ENCODE measurements around the gene SCRT2.
"Not testable (repeated sequence)": the region's sequence is repeated elsewhere in the genome, so short reads cannot be mapped to it uniquely, and the experiment has no call there.

Gene SCRT2

DNA sequence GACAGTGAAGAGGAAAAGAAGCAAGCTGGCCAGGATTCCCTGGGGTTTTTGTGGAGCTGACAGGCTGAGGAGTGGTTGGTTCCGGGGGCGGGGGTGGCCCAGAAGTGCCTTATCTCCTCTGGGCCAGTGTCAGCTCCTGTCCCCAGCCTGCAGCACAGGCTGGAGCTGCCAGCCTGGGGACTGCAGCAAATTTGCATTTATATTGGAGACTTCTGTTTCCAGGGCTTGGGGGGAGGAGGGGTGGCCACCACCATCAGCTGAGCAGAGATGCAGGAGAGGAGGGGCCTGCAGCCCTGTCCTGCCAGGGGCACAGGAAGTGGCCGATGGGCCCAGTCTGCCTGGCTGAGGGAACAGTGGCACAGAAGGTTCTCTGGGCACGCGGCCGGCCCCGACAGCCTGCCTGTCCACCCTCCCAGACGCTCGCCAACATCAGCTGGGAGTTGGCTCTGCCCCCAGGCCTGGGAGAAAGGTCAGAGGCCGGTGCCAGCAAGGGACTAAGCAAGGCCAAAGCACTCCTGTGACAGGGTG is 24.3 kb upstream of the SCRT2 start:
- no peak for DNase-seq

- DNase-seq: no peak
Measured at GRCh38 chr20:699342-699741, 23.7 kb upstream of the SCRT2 start.

- DNase-seq: no peak
Measured at GRCh38 chr20:698276-698675, 22.7 kb upstream of the SCRT2 start.

- DNase-seq: no peak
Measured at GRCh38 chr20:697826-698225, 22.2 kb upstream of the SCRT2 start.

GRCh38 chr20:695165-695866 is 19.7 kb upstream of the SCRT2 start:
- no peak for DNase-seq

DNA sequence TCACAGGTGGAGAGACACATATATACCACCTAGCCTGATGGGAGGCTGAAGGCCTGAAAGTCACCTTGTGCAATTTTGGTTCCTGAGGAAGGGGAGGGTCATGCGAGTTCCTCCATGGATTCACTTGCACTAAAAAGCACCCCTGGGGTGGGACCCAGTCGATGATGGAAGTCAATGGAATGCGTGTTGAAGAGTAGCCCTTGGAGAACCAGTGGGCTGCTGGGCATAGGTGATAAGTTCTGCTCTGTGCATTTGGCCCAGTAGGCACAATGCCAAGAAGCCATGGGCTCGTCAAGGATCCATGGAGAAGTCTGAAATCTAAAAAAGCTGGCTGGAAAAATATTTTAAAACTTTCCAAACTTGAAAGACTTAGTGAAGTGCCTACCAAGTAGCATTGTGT is 18.9 kb upstream of the SCRT2 start:
- no peak for DNase-seq

GRCh38 chr20:693786-694185 is 18.2 kb upstream of the SCRT2 start:
- not testable (repeated sequence) for DNase-seq

- DNase-seq: no peak
Measured at GRCh38 chr20:692044-692443, 16.4 kb upstream of the SCRT2 start.

- DNase-seq: no peak
Measured at GRCh38 chr20:689947-690346, 14.3 kb upstream of the SCRT2 start.

DNA sequence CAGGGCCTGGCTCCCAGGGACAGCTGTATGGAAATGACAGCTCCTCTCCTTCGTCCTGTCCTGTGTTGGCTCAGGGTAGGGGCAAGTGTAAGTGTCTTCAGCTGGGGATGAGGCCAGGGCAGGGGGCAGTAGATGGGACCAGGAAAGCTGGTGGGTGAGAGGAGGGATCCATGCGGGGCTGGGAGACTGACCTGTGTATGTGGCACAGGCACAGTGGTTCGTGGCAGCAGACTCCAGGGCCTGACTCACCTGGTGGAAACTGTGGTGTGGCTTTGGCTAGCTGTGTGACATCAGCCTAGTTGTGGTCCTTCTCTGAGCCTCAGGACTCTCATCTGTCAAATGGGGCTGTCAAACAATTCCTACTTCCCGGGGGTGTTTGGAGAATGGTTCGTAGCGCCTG is 13.7 kb upstream of the SCRT2 start:
- DNase-seq: no peak

- no peak for DNase-seq
Measured at GRCh38 chr20:688809-689212, 13.2 kb upstream of the SCRT2 start.

- no peak for DNase-seq
Measured at GRCh38 chr20:687468-688203, 12.0 kb upstream of the SCRT2 start.

DNA sequence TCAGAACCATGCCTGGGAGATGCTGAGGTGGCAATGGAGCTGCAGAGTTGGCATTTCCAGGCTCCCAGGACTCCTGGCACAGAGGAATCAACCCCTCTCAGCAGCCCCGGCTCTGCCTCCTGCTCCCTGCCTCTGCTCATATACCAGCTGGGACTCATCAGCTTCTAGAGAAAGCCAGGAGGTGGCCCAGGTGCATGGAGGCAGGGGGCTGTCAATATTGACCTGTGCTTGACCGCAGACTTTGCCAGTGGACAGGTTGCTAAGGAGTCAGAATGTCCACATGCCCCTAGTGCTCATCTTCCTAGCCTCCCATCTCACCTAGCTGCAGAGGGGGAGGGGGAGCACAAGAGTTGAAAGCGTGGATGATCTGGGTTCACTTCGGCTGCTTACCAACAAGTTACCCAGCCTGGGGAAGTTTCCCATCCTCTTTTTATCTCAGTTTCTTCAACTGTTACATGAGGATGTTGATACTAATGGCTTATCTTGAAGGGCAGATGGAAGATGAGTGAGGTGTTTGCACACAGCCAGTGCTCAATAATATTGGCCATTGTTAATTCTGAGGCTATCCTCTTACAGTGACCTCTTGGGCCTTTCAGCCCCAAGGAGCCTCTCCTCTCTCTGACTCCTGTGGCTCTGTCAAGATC is 9.2 kb upstream of the SCRT2 start:
- no peak for DNase-seq

DNA sequence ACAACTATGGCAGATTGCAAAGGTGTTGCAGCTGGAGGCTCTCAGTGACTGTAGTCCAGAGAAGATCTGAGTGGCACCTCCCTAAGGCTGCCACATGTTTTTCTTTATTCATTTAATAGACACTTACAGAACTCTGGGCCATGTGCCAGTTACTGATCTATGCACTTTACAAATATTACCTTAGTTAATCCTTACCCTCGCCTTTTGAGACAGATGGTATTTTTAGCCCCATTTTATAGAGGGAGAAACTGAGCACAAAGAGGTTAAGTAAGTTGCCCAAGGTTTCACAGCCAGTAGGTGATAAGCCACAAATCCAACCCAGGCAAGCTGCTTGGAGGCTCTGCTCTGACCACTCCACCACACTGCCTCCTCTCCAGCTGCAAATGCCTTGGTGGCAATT is 6.5 kb upstream of the SCRT2 start:
- no peak for DNase-seq

DNA sequence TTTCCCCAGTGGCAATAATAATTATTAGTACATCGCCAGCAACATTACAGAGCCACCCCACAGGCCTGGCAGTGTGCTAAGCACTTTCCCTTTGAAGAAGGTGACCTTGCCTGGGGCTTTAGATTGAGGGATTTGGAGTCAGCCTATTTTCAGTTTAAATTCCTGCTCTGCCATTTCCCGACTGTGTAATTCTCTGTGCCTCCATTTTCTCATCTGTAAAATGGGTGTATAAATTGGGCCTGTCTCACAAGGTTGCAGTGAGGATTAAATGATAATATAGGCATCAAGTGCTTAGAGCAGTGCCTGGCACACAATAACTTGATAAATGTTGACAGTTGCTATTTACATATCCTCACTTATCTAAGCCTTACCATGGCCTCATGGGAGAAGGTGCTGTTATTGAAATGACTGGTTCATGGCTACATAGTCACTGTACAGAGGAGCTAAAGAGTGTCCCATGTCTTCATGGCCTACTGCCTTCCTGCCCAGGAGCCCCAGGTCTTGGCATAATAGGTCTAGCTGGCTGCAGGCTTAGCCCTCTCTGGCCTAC is 5.1 kb upstream of the SCRT2 start:
- no peak for DNase-seq

DNA sequence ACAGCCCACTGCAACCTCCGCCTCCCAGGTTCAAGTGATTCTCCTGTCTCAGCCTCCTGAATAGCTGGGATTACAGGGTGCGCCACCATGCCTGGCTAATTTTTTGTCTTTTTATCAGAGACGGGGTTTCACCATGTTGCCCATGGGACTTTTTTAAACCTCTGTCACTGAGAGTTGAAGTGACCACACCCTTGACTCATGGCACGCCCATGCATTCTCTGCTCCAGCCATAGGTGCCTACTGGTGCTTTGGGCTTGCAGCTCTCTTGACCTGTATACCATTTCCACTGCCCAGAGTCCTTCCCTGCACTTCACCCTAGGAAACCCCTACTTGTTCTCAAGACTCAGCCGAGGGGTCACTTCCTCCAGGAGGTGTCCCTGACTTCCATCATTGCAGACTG is 2.4 kb upstream of the SCRT2 start:
- DNase-seq: no peak

GRCh38 chr20:676967-677366 is 1.4 kb upstream of the SCRT2 start:
- no peak for DNase-seq

GRCh38 chr20:676315-676937 is 824 bp upstream of the SCRT2 start:
- DNase-seq: no peak

DNA sequence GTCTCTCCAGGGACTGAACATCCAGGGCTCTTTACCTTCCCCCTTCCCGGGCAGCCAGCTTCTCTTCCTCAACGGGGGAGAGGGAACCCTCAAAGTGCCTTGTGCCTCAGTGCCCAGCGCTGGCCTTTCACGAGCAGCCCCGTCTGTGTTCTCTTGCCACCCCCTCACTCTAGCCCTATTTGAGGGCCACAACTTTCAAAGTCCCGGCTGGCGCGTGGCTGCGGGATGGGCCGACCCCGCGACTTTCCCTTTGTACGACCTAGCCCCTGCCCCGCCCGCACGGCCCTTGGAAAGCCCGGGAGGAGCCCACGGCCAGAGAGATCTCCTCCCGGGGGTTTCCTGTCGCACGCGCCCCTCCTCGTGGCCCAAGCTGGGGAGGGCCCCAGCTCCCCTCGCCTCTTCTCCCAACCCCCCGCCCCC is 559 bp downstream of the SCRT2 start:
- no peak for DNase-seq

GRCh38 chr20:673603-674001 is 2.0 kb downstream of the SCRT2 start:
- DNase-seq: no peak

GRCh38 chr20:672963-673602 is 2.5 kb downstream of the SCRT2 start:
- DNase-seq: no peak

GRCh38 chr20:671252-672030 is 4.2 kb downstream of the SCRT2 start:
- no peak for DNase-seq

Data from GOT3 (cell line).